Esophagus muscularis mucosa (tissue), 4 donors: ENCODE measurements around the gene S100A6. TPM values are rescaled to one million over a fixed set of nuclear protein-coding genes. Genes with fewer than 3 reads are reported as not detected.

Experiments
- DNase-seq: peaks from one replicate; pipeline ENCODE4 v3.0.0-alpha.2; 2017; ENCODE audit errors: extremely low spot score
- H3K27ac ChIP-seq, 4 donors: fragments of 200-600 bp; sonication (generic); replicated peaks in 1 of 4; 1 replicate in 3 of 4; 2 replicates in 1 of 4; pipeline ENCODE4 v1.5.1; 2016 to 2019; ENCODE audit warnings: mild to moderate bottlenecking in 1 of 4
- H3K27me3 ChIP-seq, 4 donors: fragments of 200-600 bp; sonication (generic); one replicate each; pipeline versions ENCODE4 v1.5.1 to v1.6.0; 2016 to 2019
- H3K36me3 ChIP-seq, 4 donors: fragments of 200-600 bp; sonication (generic); one replicate each; pipeline ENCODE4 v1.5.1; 2016 to 2019
- H3K4me1 ChIP-seq, 4 donors: fragments of 200-600 bp; sonication (generic); one replicate each; pipeline ENCODE4 v1.5.1; 2016 to 2019
- H3K4me3 ChIP-seq, 4 donors: fragments of 200-600 bp; sonication (generic); 1 replicate in 2 of 4; 2 replicates in 2 of 4; pipeline ENCODE4 v1.5.1; 2016 to 2019; ENCODE audit warnings: mild to moderate bottlenecking in 4 of 4, moderate library complexity in 1 of 4
- H3K9me3 ChIP-seq, 4 donors: fragments of 200-600 bp; sonication (generic); 1 replicate in 3 of 4; 2 replicates in 1 of 4; pipeline ENCODE4 v1.5.1; 2016 to 2019
- CTCF ChIP-seq, 3 experiments: fragments of 200-600 bp in 2 of 3; fragments of 450-650 bp in 1 of 3; sonication (generic) in 2 of 3; IDR thresholded peaks; one replicate each; pipeline ENCODE4 v1.5.1; 2017 to 2019; ENCODE audit warnings: antibody characterized with exemption in 3 of 3, mild to moderate bottlenecking in 2 of 3, moderate library complexity in 1 of 3
- EP300 ChIP-seq: sonication (generic); formaldehyde crosslinking; IDR thresholded peaks from one replicate; pipeline ENCODE4 v1.6.1; 2017; ENCODE audit warnings: antibody characterized with exemption
- POLR2A ChIP-seq: fragments of 450-650 bp; IDR thresholded peaks from one replicate; pipeline ENCODE4 v1.6.1; 2017; ENCODE audit warnings: antibody characterized with exemption, moderate library complexity, mild to moderate bottlenecking, low read depth
- POLR2AphosphoS5 ChIP-seq, 2 donors: sonication (generic); formaldehyde crosslinking; IDR thresholded peaks; one replicate each; pipeline ENCODE4 v1.6.1; 2017; ENCODE audit warnings: antibody characterized with exemption in 2 of 2
- WGBS: methylation state at CpG from one replicate; pipeline ENCODE4 v1.1.5; 2018; 5-methylcytosine and 5-hydroxymethylcytosine counted together
- intact Hi-C: fragments of 100-400 bp; cut with DNase I; formaldehyde crosslinking; loops from one replicate; pipeline ENCODE4 v1.15.1; 2023
- total RNA-seq, 4 donors: library from RNA; depleted of rRNA; stranded (reverse); fragments of >200 nt; gene quantifications; one replicate each; pipeline versions ENCODE4 v1.1.0 to v1.2.1, GENCODE V29; 2016

The S100A6 gene
- total RNA-seq, 4 donors from 2014 or later, result 432 to 759 (median 607) TPM

GRCh38 chr1:153543736-153544135 is 7.9 kb upstream of the S100A6 start:
- Histone ChIP-seq H3K4me1 (peaks cover 34 to 76% (median 75%) of the 10 kb centered on the region in 4 donors), H3K9me3 (no peaks in the 10 kb centered on the region), H3K27me3 (no peaks in the 10 kb centered on the region), H3K27ac (peak overlapping the region; percentile 72 to 86 (median 80)), H3K4me3 (peak overlapping the region; percentile 49 to 64 (median 56)), H3K36me3 (peaks cover 0 to 10% (median 0%) of the 10 kb centered on the region in 4 donors)
- 86% methylated on average over 4 of the region's 4 CpGs for WGBS
- TF ChIP-seq POLR2A, result no peak
- no peak for TF ChIP-seq EP300
- no peak for TF ChIP-seq POLR2AphosphoS5 (IDR thresholded peaks at IDR 0.05)
- no peak for TF ChIP-seq CTCF (IDR thresholded peaks at IDR 0.05)
- no peak for DNase-seq
- intact Hi-C loops, result no loop called here

- intact Hi-C loops, result no loop called here
- Histone ChIP-seq H3K4me1 (peaks cover 28 to 70% (median 69%) of the 10 kb centered on the region in 4 donors), H3K27me3 (no peaks in the 10 kb centered on the region), H3K9me3 (no peaks in the 10 kb centered on the region), H3K27ac (peak overlapping the region; percentile 72 to 86 (median 80)), H3K36me3 (peaks cover 0 to 10% (median 0%) of the 10 kb centered on the region in 4 donors), H3K4me3 (peak overlapping the region in 3 of 4 donors; percentile 51 to 64 (median 62))
- WGBS, result 81% methylated on average over 13 of the region's 13 CpGs
- TF ChIP-seq CTCF (IDR thresholded peaks at IDR 0.05) (no peak), EP300 (no peak), POLR2AphosphoS5 (IDR thresholded peaks at IDR 0.05) (no peak), POLR2A (no peak)
- DNase-seq, result no peak
These were observed 7.3 kb upstream of the S100A6 start for GRCh38 chr1:153542956-153543711.

DNA sequence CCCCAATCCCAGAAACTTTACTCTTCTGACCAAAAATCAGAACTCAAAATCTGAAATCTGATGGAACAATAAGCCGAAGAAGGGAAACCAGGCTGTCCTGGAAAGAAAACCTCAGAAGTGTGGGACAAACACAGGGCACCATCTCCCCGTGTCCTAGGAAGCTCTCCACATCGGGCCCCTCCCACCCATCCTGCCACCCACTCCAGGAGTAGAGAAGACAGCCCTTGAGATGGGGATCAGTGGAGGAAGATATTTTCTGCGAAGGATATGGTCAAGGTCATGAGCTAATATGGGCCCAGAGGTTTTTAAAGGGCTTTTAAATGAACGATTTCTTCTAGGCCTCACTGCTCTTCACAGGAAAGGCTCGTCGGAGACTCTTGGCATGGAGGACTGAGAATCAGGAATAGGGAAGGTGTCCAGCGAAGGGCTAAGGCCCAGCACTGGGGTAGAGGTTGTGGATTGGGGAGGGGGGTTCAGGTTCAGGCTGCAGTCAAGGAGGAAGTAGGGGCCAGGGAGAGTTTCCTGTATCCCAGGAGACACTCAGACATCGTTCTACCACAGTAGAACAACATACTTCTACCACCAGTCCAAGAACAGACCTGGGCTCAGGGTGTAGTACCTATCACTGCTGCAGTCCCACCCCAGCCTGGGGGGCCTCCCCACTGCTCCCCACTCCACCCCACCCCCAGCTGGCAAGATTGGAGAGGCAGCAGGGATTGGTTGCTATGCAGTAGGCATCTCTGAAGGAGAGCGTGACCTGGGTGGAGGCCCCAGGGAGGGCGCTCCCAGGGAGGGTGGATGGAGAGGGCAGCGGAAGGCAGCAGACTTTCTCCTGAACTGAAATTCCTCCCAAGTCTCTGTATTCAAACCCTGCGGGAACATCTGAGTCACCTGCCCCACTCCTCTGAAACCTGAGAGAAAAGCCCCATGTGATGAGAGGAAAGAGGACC is 6.1 kb upstream of the S100A6 start:
- Histone ChIP-seq H3K9me3 (no peaks in the 10 kb centered on the region), H3K27me3 (no peaks in the 10 kb centered on the region), H3K36me3 (peaks cover 0 to 10% (median 0%) of the 10 kb centered on the region in 4 donors), H3K4me1 (peaks cover 26 to 61% (median 58%) of the 10 kb centered on the region in 4 donors), H3K4me3 (no peak overlapping the region), H3K27ac (peak overlapping the region; percentile 44 to 86 (median 46))
- intact Hi-C loops, result no loop called here
- WGBS, result 68% methylated on average over 12 of the region's 13 CpGs
- TF ChIP-seq POLR2A, result no peak
- TF ChIP-seq CTCF (IDR thresholded peaks at IDR 0.05), result no peak
- no peak for TF ChIP-seq EP300
- TF ChIP-seq POLR2AphosphoS5 (IDR thresholded peaks at IDR 0.05), result no peak
- no peak for DNase-seq

GRCh38 chr1:153540394-153541361 is 4.9 kb upstream of the S100A6 start, which contains the start of gene S100A5:
TSS of gene S100A5 (minus strand) at chr1:153540934. CDS start at chr1:153540191, 743 bp downstream.
- H3K9me3 ChIP-seq, result no peaks in the 10 kb centered on the region
- peak within 1 kb of the TSS; percentile 44 to 56 (median 46) for H3K27ac ChIP-seq
- H3K4me1 ChIP-seq, result peaks cover 29 to 57% (median 54%) of the 10 kb centered on the region in 4 donors
- H3K4me3 ChIP-seq, result no peak within 1 kb of the TSS
- DNase-seq, result no peak
- H3K27me3 ChIP-seq, result no peaks in the 10 kb centered on the region
- TF ChIP-seq POLR2AphosphoS5 (IDR thresholded peaks at IDR 0.05), result no peak
- peaks cover 0 to 10% (median 0%) of the 10 kb centered on the region in 4 donors for H3K36me3 ChIP-seq
- 78% methylated on average over 9 of the region's 11 CpGs for WGBS
- intact Hi-C loops, result no loop called here
